ENCODE results near the gene DNAJB13.

The DNAJB13 gene

DNA sequence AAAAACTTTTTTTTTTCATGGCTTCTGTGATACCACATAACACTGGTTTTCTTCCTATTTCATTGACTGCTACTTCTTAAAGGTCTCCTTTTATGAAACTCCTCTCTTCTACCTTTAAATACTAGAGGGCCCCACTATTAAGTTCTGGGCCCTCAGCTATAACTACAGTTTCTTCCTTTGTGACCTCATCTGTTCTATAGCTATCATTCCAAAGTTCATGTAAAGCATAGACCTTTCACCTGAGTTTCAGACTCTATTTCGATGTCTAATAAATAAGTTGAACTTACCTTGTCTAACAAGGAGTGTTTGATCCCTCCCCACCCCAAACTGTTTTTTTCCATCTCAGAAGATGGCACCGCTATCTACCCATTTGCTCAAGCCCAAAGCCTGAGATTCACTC, 38.8 kb upstream of the DNAJB13 start:
- Histone ChIP-seq H2AFZ (ENCODE audit: low read length) (no peak overlapping the region), H3K27me3 (ENCODE audit: insufficient read depth, low read length) (no peaks in the 10 kb centered on the region), H3K79me2 (ENCODE audit: insufficient read depth, low read length) (no peaks in the 10 kb centered on the region), H3K9me3 (ENCODE audit: low read length) (no peaks in the 10 kb centered on the region), H3K36me3 (ENCODE audit: insufficient read depth, low read length) (peaks cover 14% of the 10 kb centered on the region), H4K20me1 (ENCODE audit: insufficient read depth, low read length) (no peaks in the 10 kb centered on the region), H3K9ac (ENCODE audit: low read length) (no peak overlapping the region), H3K4me1 (ENCODE audit: insufficient read depth, low read length, severe bottlenecking) (no peaks in the 10 kb centered on the region), H3K4me2 (ENCODE audit: low read length) (no peak overlapping the region), H3F3A (ENCODE audit: insufficient read depth, low read length) (no peaks in the 10 kb centered on the region), H3K27ac (ENCODE audit: low read depth, low read length, poor library complexity, severe bottlenecking) (no peak overlapping the region), H3K9me2 (ENCODE audit: low read depth, low read length) (no peaks in the 10 kb centered on the region), H3K4me3 (ENCODE audit: low read depth, low read length, poor library complexity, severe bottlenecking) (no peak overlapping the region)
- TF ChIP-seq EZH2 (IDR thresholded peaks at IDR 0.05; ENCODE audit: borderline replicate concordance, low read length), result no peak
- TF ChIP-seq, protein P1, sequence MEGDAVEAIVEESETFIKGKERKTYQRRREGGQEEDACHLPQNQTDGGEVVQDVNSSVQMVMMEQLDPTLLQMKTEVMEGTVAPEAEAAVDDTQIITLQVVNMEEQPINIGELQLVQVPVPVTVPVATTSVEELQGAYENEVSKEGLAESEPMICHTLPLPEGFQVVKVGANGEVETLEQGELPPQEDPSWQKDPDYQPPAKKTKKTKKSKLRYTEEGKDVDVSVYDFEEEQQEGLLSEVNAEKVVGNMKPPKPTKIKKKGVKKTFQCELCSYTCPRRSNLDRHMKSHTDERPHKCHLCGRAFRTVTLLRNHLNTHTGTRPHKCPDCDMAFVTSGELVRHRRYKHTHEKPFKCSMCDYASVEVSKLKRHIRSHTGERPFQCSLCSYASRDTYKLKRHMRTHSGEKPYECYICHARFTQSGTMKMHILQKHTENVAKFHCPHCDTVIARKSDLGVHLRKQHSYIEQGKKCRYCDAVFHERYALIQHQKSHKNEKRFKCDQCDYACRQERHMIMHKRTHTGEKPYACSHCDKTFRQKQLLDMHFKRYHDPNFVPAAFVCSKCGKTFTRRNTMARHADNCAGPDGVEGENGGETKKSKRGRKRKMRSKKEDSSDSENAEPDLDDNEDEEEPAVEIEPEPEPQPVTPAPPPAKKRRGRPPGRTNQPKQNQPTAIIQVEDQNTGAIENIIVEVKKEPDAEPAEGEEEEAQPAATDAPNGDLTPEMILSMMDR (IDR thresholded peaks at IDR 0.05; ENCODE audit: low read length), result no peak

DNA sequence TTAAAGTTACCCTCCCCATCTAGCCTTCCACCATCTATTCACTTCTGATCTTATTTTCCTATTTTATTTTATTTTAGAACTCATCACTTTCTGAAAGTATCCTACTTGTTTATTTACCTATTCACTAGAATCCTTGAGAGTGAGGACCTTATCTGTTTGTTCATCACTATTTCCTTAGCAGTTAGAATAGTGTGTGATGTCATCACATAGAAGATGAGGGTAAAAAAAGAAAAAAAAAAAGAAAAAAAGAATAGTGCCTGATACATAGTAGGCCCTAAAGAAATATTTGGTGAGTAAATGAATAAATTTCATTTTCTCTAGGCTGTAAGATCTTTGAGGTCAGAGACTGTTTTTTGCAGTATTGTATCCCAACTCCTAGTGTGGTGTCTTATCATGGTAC, 37.4 kb upstream of the DNAJB13 start:
- Histone ChIP-seq H3K4me2 (ENCODE audit: low read length) (no peak overlapping the region), H3K79me2 (ENCODE audit: insufficient read depth, low read length) (no peaks in the 10 kb centered on the region), H3K27ac (ENCODE audit: low read depth, low read length, poor library complexity, severe bottlenecking) (no peak overlapping the region), H3F3A (ENCODE audit: insufficient read depth, low read length) (no peaks in the 10 kb centered on the region), H3K9me2 (ENCODE audit: low read depth, low read length) (no peaks in the 10 kb centered on the region), H2AFZ (ENCODE audit: low read length) (no peak overlapping the region), H3K9ac (ENCODE audit: low read length) (no peak overlapping the region), H3K4me3 (ENCODE audit: low read depth, low read length, poor library complexity, severe bottlenecking) (no peak overlapping the region), H3K9me3 (ENCODE audit: low read length) (no peaks in the 10 kb centered on the region), H3K27me3 (ENCODE audit: insufficient read depth, low read length) (no peaks in the 10 kb centered on the region), H3K36me3 (ENCODE audit: insufficient read depth, low read length) (peaks cover 14% of the 10 kb centered on the region), H4K20me1 (ENCODE audit: insufficient read depth, low read length) (no peaks in the 10 kb centered on the region), H3K4me1 (ENCODE audit: insufficient read depth, low read length, severe bottlenecking) (no peaks in the 10 kb centered on the region)
- TF ChIP-seq, protein P1 (IDR thresholded peaks at IDR 0.05; ENCODE audit: low read length), result no peak
- no peak for TF ChIP-seq EZH2 (IDR thresholded peaks at IDR 0.05; ENCODE audit: borderline replicate concordance, low read length)

- H3K36me3 ChIP-seq (ENCODE audit: insufficient read depth, low read length), result peaks cover 22% of the 10 kb centered on the region
- TF ChIP-seq, protein P1 (IDR thresholded peaks at IDR 0.05; ENCODE audit: low read length), result no peak
- no peak for TF ChIP-seq EZH2 (IDR thresholded peaks at IDR 0.05; ENCODE audit: borderline replicate concordance, low read length)
These were observed 36.5 kb upstream of the DNAJB13 start for GRCh38 chr11:73914284-73914683.

More at GRCh38 chr11:73914284-73914683, 36.5 kb upstream of the DNAJB13 start:
- H3K9me3 ChIP-seq (ENCODE audit: low read length), result no peaks in the 10 kb centered on the region
- no peaks in the 10 kb centered on the region for H4K20me1 ChIP-seq (ENCODE audit: insufficient read depth, low read length)
- H2AFZ ChIP-seq (ENCODE audit: low read length), result no peak overlapping the region
- no peak overlapping the region for H3K4me2 ChIP-seq (ENCODE audit: low read length)
- H3K27ac ChIP-seq (ENCODE audit: low read depth, low read length, poor library complexity, severe bottlenecking), result no peak overlapping the region
- no peaks in the 10 kb centered on the region for H3K79me2 ChIP-seq (ENCODE audit: insufficient read depth, low read length)
- H3K9ac ChIP-seq (ENCODE audit: low read length), result no peak overlapping the region
- no peak overlapping the region for H3K4me3 ChIP-seq (ENCODE audit: low read depth, low read length, poor library complexity, severe bottlenecking)
- H3F3A ChIP-seq (ENCODE audit: insufficient read depth, low read length), result no peaks in the 10 kb centered on the region
- no peaks in the 10 kb centered on the region for H3K9me2 ChIP-seq (ENCODE audit: low read depth, low read length)
- H3K27me3 ChIP-seq (ENCODE audit: insufficient read depth, low read length), result no peaks in the 10 kb centered on the region
- no peaks in the 10 kb centered on the region for H3K4me1 ChIP-seq (ENCODE audit: insufficient read depth, low read length, severe bottlenecking)
